ENCODE data around the gene DENND2C.

DNA sequence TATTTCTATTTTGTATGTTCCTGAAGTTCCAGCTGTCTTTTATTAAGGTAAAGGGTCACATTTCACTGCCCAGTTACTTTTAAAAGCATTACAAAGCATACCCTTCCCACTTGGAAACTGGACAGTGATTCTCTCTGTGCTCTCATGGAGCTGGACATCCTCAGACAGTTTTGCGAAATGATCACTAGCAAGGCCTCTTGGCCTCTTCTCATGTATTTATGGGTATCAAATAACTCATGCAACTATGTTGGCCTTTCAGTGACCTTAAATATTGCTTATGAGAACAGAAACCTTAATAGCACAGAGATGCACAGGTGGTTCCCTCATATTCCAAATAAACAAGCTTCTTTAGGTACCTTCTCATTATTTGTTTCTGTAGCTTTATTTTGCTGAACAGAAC lies 33.4 kb upstream of the DENND2C start:
- TF ChIP-seq, protein P1, sequence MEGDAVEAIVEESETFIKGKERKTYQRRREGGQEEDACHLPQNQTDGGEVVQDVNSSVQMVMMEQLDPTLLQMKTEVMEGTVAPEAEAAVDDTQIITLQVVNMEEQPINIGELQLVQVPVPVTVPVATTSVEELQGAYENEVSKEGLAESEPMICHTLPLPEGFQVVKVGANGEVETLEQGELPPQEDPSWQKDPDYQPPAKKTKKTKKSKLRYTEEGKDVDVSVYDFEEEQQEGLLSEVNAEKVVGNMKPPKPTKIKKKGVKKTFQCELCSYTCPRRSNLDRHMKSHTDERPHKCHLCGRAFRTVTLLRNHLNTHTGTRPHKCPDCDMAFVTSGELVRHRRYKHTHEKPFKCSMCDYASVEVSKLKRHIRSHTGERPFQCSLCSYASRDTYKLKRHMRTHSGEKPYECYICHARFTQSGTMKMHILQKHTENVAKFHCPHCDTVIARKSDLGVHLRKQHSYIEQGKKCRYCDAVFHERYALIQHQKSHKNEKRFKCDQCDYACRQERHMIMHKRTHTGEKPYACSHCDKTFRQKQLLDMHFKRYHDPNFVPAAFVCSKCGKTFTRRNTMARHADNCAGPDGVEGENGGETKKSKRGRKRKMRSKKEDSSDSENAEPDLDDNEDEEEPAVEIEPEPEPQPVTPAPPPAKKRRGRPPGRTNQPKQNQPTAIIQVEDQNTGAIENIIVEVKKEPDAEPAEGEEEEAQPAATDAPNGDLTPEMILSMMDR (IDR thresholded peaks at IDR 0.05; ENCODE audit: insufficient read depth, low read depth, low read length), result no peak
- TF ChIP-seq EZH2 (IDR thresholded peaks at IDR 0.05; ENCODE audit: insufficient read depth, low read length), result no peak
